Measurements from ENCODE around the gene MYZAP. TPM values are rescaled to one million over a fixed set of nuclear protein-coding genes. Genes with fewer than 3 reads are reported as not detected.
"Not testable (repeated sequence)": the region's sequence is repeated elsewhere in the genome, so short reads cannot be mapped to it uniquely, and the experiment has no call there.

Gene MYZAP
- total and polyA plus RNA-seq, 4 experiments from 2014 or later: 0.16 to 1.7 (median 1.1) TPM

- Mint-ChIP-seq H3K36me3 (no peaks in the 10 kb centered on the region), H3K4me1 (no peaks in the 10 kb centered on the region), H3K4me3 (no peak overlapping the region), H3K27me3 (peaks cover 3 to 5% of the 10 kb centered on the region in 2 donors), H3K27ac (no peak overlapping the region), H3K9me3 (no peaks in the 10 kb centered on the region)
- Histone ChIP-seq H3K9me3 (ENCODE audit: control insufficient read depth in 1 of 2, low read length in 2 of 2) (no peaks in the 10 kb centered on the region), H3K27ac (ENCODE audit: low read depth, low read length) (no peak overlapping the region), H3K4me1 (ENCODE audit: insufficient read depth, low read length) (no peaks in the 10 kb centered on the region), H3K27me3 (ENCODE audit: insufficient read depth, low read length) (no peaks in the 10 kb centered on the region), H3K4me3 (ENCODE audit: low read length in 2 of 2) (no peak overlapping the region), H3K36me3 (ENCODE audit: insufficient read depth, low read length) (no peaks in the 10 kb centered on the region)
- ChIA-PET POLR2A (ENCODE audit: partially characterized antibody) (no interaction called here), CTCF (ENCODE audit: partially characterized antibody) (no interaction called here)
- intact Hi-C loops (cut with micrococcal nuclease): no loop called here
- no peak for DNase-seq
Measured at GRCh38 chr15:57607570-57608000, 15.9 kb downstream of the MYZAP start.

- POLR2A ChIA-PET (ENCODE audit: partially characterized antibody): no interaction called here
Measured at GRCh38 chr15:57609805-57610529, 18.3 kb downstream of the MYZAP start.

GRCh38 chr15:57611123-57611522 lies 19.4 kb downstream of the MYZAP start:
- H3K27ac Mint-ChIP-seq: no peak overlapping the region
- H3K36me3 Mint-ChIP-seq: no peaks in the 10 kb centered on the region
- H3K27ac ChIP-seq (ENCODE audit: low read depth, low read length): no peak overlapping the region
- H3K4me3 ChIP-seq (ENCODE audit: low read length in 2 of 2): no peak overlapping the region
- DNase-seq: no peak
- H3K9me3 ChIP-seq (ENCODE audit: control insufficient read depth in 1 of 2, low read length in 2 of 2): no peaks in the 10 kb centered on the region
- no peaks in the 10 kb centered on the region for H3K9me3 Mint-ChIP-seq
- H3K27me3 ChIP-seq (ENCODE audit: insufficient read depth, low read length): no peaks in the 10 kb centered on the region
- H3K4me1 ChIP-seq (ENCODE audit: insufficient read depth, low read length): no peaks in the 10 kb centered on the region
- H3K36me3 ChIP-seq (ENCODE audit: insufficient read depth, low read length): no peaks in the 10 kb centered on the region
- POLR2A ChIA-PET (ENCODE audit: partially characterized antibody): no interaction called here
- CTCF ChIA-PET (ENCODE audit: partially characterized antibody): no interaction called here
- no peak overlapping the region for H3K4me3 Mint-ChIP-seq
- H3K27me3 Mint-ChIP-seq: no peaks in the 10 kb centered on the region
- no peaks in the 10 kb centered on the region for H3K4me1 Mint-ChIP-seq
- intact Hi-C loops (cut with micrococcal nuclease): no loop called here

More at GRCh38 chr15:57609805-57610529, 18.3 kb downstream of the MYZAP start:
- Mint-ChIP-seq H3K4me1 (no peaks in the 10 kb centered on the region), H3K27me3 (peaks cover 3% of the 10 kb centered on the region in 2 donors), H3K27ac (no peak overlapping the region), H3K9me3 (no peaks in the 10 kb centered on the region), H3K4me3 (no peak overlapping the region), H3K36me3 (no peaks in the 10 kb centered on the region)
- Histone ChIP-seq H3K27ac (ENCODE audit: low read depth, low read length) (no peak overlapping the region), H3K9me3 (ENCODE audit: control insufficient read depth in 1 of 2, low read length in 2 of 2) (no peaks in the 10 kb centered on the region), H3K4me3 (ENCODE audit: low read length in 2 of 2) (no peak overlapping the region), H3K4me1 (ENCODE audit: insufficient read depth, low read length) (no peaks in the 10 kb centered on the region), H3K27me3 (ENCODE audit: insufficient read depth, low read length) (no peaks in the 10 kb centered on the region), H3K36me3 (ENCODE audit: insufficient read depth, low read length) (no peaks in the 10 kb centered on the region)
- intact Hi-C loops (cut with micrococcal nuclease): no loop called here
- CTCF ChIA-PET (ENCODE audit: partially characterized antibody): no interaction called here
- DNase-seq: no peak

- DNase-seq: no peak
- Histone ChIP-seq H3K27me3 (ENCODE audit: insufficient read depth, low read length) (no peaks in the 10 kb centered on the region), H3K4me3 (ENCODE audit: low read length in 2 of 2) (no peak overlapping the region), H3K9me3 (ENCODE audit: control insufficient read depth in 1 of 2, low read length in 2 of 2) (no peaks in the 10 kb centered on the region), H3K36me3 (ENCODE audit: insufficient read depth, low read length) (no peaks in the 10 kb centered on the region), H3K4me1 (ENCODE audit: insufficient read depth, low read length) (no peaks in the 10 kb centered on the region), H3K27ac (ENCODE audit: low read depth, low read length) (no peak overlapping the region)
- ChIA-PET POLR2A (ENCODE audit: partially characterized antibody) (no interaction called here), CTCF (ENCODE audit: partially characterized antibody) (interaction anchor here (0.8 to 1.3 kb wide), 2 partner anchors 9 to 52 kb away, joined by 3 to 4 read pairs; no protein-coding TSS in a partner anchor)
- Mint-ChIP-seq H3K4me1 (no peaks in the 10 kb centered on the region), H3K36me3 (no peaks in the 10 kb centered on the region), H3K27me3 (no peaks in the 10 kb centered on the region), H3K9me3 (no peaks in the 10 kb centered on the region), H3K4me3 (no peak overlapping the region), H3K27ac (no peak overlapping the region)
- intact Hi-C loops (cut with micrococcal nuclease): loop anchor here (1.0 kb wide), 1 partner anchor 51 kb away; no protein-coding TSS in a partner anchor
Measured at GRCh38 chr15:57611938-57612337, 20.2 kb downstream of the MYZAP start.

GRCh38 chr15:57614241-57614640 lies 22.5 kb downstream of the MYZAP start:
- CTCF ChIA-PET (ENCODE audit: partially characterized antibody): no interaction called here
- H3K27ac Mint-ChIP-seq: no peak overlapping the region
- H3K4me1 Mint-ChIP-seq: no peaks in the 10 kb centered on the region

GRCh38 chr15:57615951-57616496 lies 24.3 kb downstream of the MYZAP start:
- H3K9me3 Mint-ChIP-seq; POLR2A ChIA-PET (ENCODE audit: partially characterized antibody); H3K36me3 Mint-ChIP-seq; H3K27me3 Mint-ChIP-seq; H3K4me3 ChIP-seq (ENCODE audit: low read length in 2 of 2); H3K36me3 ChIP-seq (ENCODE audit: insufficient read depth, low read length); H3K4me3 Mint-ChIP-seq; H3K4me1 Mint-ChIP-seq; DNase-seq; CTCF ChIA-PET (ENCODE audit: partially characterized antibody); intact Hi-C loops (cut with micrococcal nuclease); H3K27ac ChIP-seq (ENCODE audit: low read depth, low read length); H3K4me1 ChIP-seq (ENCODE audit: insufficient read depth, low read length); H3K9me3 ChIP-seq (ENCODE audit: control insufficient read depth in 1 of 2, low read length in 2 of 2); H3K27me3 ChIP-seq (ENCODE audit: insufficient read depth, low read length): not testable (repeated sequence)
- H3K27ac Mint-ChIP-seq: peak overlapping the region in 1 of 7 donors; percentile 23

More at GRCh38 chr15:57614241-57614640, 22.5 kb downstream of the MYZAP start:
- H3K36me3 ChIP-seq (ENCODE audit: insufficient read depth, low read length): no peaks in the 10 kb centered on the region
- no peak overlapping the region for H3K27ac ChIP-seq (ENCODE audit: low read depth, low read length)
- POLR2A ChIA-PET (ENCODE audit: partially characterized antibody): no interaction called here
- H3K4me3 ChIP-seq (ENCODE audit: low read length in 2 of 2): no peak overlapping the region
- H3K9me3 ChIP-seq (ENCODE audit: control insufficient read depth in 1 of 2, low read length in 2 of 2): no peaks in the 10 kb centered on the region
- DNase-seq: no peak
- H3K27me3 ChIP-seq (ENCODE audit: insufficient read depth, low read length): no peaks in the 10 kb centered on the region
- Mint-ChIP-seq H3K36me3 (no peaks in the 10 kb centered on the region), H3K9me3 (no peaks in the 10 kb centered on the region), H3K27me3 (peaks cover 0 to 4% of the 10 kb centered on the region in 2 donors), H3K4me3 (no peak overlapping the region)
- H3K4me1 ChIP-seq (ENCODE audit: insufficient read depth, low read length): no peaks in the 10 kb centered on the region
- intact Hi-C loops (cut with micrococcal nuclease): no loop called here

GRCh38 chr15:57618325-57618724 lies 26.6 kb downstream of the MYZAP start:
- no peak overlapping the region for H3K27ac ChIP-seq (ENCODE audit: low read depth, low read length)
- H3K36me3 ChIP-seq (ENCODE audit: insufficient read depth, low read length): no peaks in the 10 kb centered on the region
- no peak overlapping the region for H3K4me3 ChIP-seq (ENCODE audit: low read length in 2 of 2)
- ChIA-PET POLR2A (ENCODE audit: partially characterized antibody) (no interaction called here), CTCF (ENCODE audit: partially characterized antibody) (no interaction called here)
- no peak overlapping the region for H3K4me3 Mint-ChIP-seq
- no peaks in the 10 kb centered on the region for H3K9me3 Mint-ChIP-seq
- peaks cover 0 to 7% of the 10 kb centered on the region in 2 donors for H3K27me3 Mint-ChIP-seq
- intact Hi-C loops (cut with micrococcal nuclease): no loop called here
- H3K4me1 ChIP-seq (ENCODE audit: insufficient read depth, low read length): no peaks in the 10 kb centered on the region
- H3K9me3 ChIP-seq (ENCODE audit: control insufficient read depth in 1 of 2, low read length in 2 of 2): no peaks in the 10 kb centered on the region
- H3K27me3 ChIP-seq (ENCODE audit: insufficient read depth, low read length): no peaks in the 10 kb centered on the region
- no peaks in the 10 kb centered on the region for H3K4me1 Mint-ChIP-seq
- no peaks in the 10 kb centered on the region for H3K36me3 Mint-ChIP-seq
- no peak for DNase-seq
- H3K27ac Mint-ChIP-seq: no peak overlapping the region

Measured in CD4-positive, alpha-beta memory T cell (primary cell).